22Rv1 (cell line): ENCODE measurements around the gene YTHDF1.

Experiments
- CTCF ChIP-seq: fragments of 450-650 bp; IDR thresholded peaks from 2 replicates; pipeline ENCODE4 v1.5.1; 2017; ENCODE audit warnings: mild to moderate bottlenecking
- ZFX ChIP-seq: fragments of 450-650 bp; IDR thresholded peaks from 2 replicates; pipeline ENCODE4 v1.6.1; 2017; ENCODE audit warnings: antibody characterized with exemption, borderline replicate concordance

GRCh38 chr20:63161176-63161651 lies 54.7 kb downstream of the YTHDF1 start:
- TF ChIP-seq CTCF = no peak
- TF ChIP-seq ZFX = no peak
